ENCODE results near the gene UBC. TPM values are rescaled to one million over a fixed set of nuclear protein-coding genes. Genes with fewer than 3 reads are reported as not detected.

UBC gene
- total and polyA plus RNA-seq, 9 of the 15 experiments (the other 6 are each of a cell fraction or from before 2014, with no cell fraction given): 533 to 1,153 (median 813) TPM

DNA sequence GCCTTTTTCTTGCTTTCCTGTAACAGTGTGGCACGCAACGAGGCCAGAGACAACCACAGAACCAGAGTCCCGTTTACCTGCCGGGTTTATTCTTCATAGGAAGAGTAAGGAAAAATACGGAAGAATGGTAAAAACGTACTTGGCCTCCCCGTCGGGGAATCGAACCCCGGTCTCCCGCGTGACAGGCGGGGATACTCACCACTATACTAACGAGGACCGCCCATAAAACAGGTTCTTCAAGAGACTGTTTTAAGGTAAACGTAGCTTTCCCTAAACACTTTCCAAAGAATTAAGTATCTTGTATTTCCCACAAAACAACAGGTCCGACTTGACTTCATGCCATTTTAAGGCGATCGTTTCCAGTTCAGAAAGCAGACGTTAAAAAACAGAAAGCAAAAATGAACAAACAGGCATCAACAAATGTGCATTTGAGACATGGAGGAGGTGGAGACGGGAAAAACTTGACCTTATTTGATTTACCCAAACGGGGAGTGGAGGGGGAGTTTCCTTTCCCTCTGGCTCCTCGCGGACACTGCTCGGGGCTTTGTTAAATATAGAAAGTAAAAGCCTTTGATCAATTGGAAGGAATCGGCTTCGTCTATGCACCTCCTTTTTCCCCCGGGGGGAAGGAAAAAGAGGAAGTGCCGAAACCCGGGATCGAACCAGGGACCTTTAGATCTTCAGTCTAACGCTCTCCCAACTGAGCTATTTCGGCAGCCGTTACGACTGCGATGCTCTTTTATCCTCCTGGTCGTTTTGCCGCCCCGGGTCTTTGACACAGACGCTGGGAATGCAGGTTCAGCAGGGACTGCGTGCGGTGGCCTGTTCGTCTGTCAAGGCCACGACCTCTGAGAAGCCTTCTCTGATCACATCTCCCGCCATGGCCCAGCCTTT lies 13.0 kb upstream of the UBC start (continued):
- TF ChIP-seq ZNF316 (IDR thresholded peaks at IDR 0.05): no peak
- no peak for TF ChIP-seq RBFOX2 (IDR thresholded peaks at IDR 0.05; ENCODE audit: low read depth, low read length)
- no peak for TF ChIP-seq DNMT1 (IDR thresholded peaks at IDR 0.05)
- TF ChIP-seq ZNF263 (CRISPR knock-in tag; IDR thresholded peaks at IDR 0.05; ENCODE audit: borderline replicate concordance): no peak
- TF ChIP-seq SRSF1 (IDR thresholded peaks at IDR 0.05; ENCODE audit: low read depth, low read length): no peak
- no peak for TF ChIP-seq ILK (tag; IDR thresholded peaks at IDR 0.05; ENCODE audit: borderline replicate concordance, low read depth)
- TF ChIP-seq ZNF184 (CRISPR knock-in tag; IDR thresholded peaks at IDR 0.05): no peak
- no peak for TF ChIP-seq ZNF253 (CRISPR knock-in tag; conservative IDR thresholded peaks at IDR 0.05)
- no peak for TF ChIP-seq FOXA3 (CRISPR knock-in tag; conservative IDR thresholded peaks at IDR 0.05 in 1 of 2, IDR thresholded peaks at IDR 0.05 in 1 of 2)
- no peak for TF ChIP-seq MAFF (IDR thresholded peaks at IDR 0.05; ENCODE audit: low read length)
- TF ChIP-seq PPARD (CRISPR knock-in tag; IDR thresholded peaks at IDR 0.05): no peak
- peak in 1 of 2 experiments; percentile 70 for TF ChIP-seq NCOA2 (IDR thresholded peaks at IDR 0.05; ENCODE audit: partially characterized antibody in 2 of 2)
- no peak for TF ChIP-seq ZNF134 (CRISPR knock-in tag; conservative IDR thresholded peaks at IDR 0.05)
- TF ChIP-seq, protein P1, sequence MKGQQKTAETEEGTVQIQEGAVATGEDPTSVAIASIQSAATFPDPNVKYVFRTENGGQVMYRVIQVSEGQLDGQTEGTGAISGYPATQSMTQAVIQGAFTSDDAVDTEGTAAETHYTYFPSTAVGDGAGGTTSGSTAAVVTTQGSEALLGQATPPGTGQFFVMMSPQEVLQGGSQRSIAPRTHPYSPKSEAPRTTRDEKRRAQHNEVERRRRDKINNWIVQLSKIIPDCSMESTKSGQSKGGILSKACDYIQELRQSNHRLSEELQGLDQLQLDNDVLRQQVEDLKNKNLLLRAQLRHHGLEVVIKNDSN (CRISPR knock-in tag; IDR thresholded peaks at IDR 0.05): no peak
- TF ChIP-seq ZNF740 (CRISPR knock-in tag; IDR thresholded peaks at IDR 0.05): no peak; the same call in 1 of the 2 replicates
- TF ChIP-seq ZNF740 (tag; IDR thresholded peaks at IDR 0.05): no peak; a peak in 1 of 4 replicates
- no peak for TF ChIP-seq ZNF174 (CRISPR knock-in tag; IDR thresholded peaks at IDR 0.05)
- TF ChIP-seq SNAPC5 (CRISPR knock-in tag; IDR thresholded peaks at IDR 0.05): no peak
- TF ChIP-seq ZNF239 (CRISPR knock-in tag; IDR thresholded peaks at IDR 0.05): no peak
- no peak for TF ChIP-seq GATA2 (CRISPR knock-in tag; IDR thresholded peaks at IDR 0.05)
- TF ChIP-seq ZNF57 (CRISPR knock-in tag; IDR thresholded peaks at IDR 0.05): no peak
- TF ChIP-seq, protein P2, sequence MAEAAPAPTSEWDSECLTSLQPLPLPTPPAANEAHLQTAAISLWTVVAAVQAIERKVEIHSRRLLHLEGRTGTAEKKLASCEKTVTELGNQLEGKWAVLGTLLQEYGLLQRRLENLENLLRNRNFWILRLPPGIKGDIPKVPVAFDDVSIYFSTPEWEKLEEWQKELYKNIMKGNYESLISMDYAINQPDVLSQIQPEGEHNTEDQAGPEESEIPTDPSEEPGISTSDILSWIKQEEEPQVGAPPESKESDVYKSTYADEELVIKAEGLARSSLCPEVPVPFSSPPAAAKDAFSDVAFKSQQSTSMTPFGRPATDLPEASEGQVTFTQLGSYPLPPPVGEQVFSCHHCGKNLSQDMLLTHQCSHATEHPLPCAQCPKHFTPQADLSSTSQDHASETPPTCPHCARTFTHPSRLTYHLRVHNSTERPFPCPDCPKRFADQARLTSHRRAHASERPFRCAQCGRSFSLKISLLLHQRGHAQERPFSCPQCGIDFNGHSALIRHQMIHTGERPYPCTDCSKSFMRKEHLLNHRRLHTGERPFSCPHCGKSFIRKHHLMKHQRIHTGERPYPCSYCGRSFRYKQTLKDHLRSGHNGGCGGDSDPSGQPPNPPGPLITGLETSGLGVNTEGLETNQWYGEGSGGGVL (CRISPR knock-in tag; IDR thresholded peaks at IDR 0.05): no peak
- TF ChIP-seq, protein P3, sequence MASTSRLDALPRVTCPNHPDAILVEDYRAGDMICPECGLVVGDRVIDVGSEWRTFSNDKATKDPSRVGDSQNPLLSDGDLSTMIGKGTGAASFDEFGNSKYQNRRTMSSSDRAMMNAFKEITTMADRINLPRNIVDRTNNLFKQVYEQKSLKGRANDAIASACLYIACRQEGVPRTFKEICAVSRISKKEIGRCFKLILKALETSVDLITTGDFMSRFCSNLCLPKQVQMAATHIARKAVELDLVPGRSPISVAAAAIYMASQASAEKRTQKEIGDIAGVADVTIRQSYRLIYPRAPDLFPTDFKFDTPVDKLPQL (IDR thresholded peaks at IDR 0.05; ENCODE audit: extremely low read depth, insufficient read length): no peak
- TF ChIP-seq MCM5 (IDR thresholded peaks at IDR 0.05; ENCODE audit: low read depth): no peak
- TF ChIP-seq GATAD2B (IDR thresholded peaks at IDR 0.05; ENCODE audit: borderline replicate concordance): peak; percentile 34; the same call in 1 of the 2 replicates

All from K562 (cell line).